M059J (cell line): ENCODE results near the gene TOP3A. TPM values are rescaled to one million over a fixed set of nuclear protein-coding genes. Genes with fewer than 3 reads are reported as not detected.

ENCODE experiments used
- DNase-seq: peaks from one replicate; pipeline ENCODE4 v3.0.0-alpha.2; 2012; ENCODE audit warnings: low read depth
- total RNA-seq: library from RNA; depleted of rRNA; stranded (reverse); fragments of >200 nt; shearing (Covaris generic); gene quantifications from 2 replicates; pipeline ENCODE4 v1.2.3, GENCODE V29; 2014

Gene TOP3A
- total RNA-seq, 1 experiment from 2014 or later, result 49.2 TPM

DNA sequence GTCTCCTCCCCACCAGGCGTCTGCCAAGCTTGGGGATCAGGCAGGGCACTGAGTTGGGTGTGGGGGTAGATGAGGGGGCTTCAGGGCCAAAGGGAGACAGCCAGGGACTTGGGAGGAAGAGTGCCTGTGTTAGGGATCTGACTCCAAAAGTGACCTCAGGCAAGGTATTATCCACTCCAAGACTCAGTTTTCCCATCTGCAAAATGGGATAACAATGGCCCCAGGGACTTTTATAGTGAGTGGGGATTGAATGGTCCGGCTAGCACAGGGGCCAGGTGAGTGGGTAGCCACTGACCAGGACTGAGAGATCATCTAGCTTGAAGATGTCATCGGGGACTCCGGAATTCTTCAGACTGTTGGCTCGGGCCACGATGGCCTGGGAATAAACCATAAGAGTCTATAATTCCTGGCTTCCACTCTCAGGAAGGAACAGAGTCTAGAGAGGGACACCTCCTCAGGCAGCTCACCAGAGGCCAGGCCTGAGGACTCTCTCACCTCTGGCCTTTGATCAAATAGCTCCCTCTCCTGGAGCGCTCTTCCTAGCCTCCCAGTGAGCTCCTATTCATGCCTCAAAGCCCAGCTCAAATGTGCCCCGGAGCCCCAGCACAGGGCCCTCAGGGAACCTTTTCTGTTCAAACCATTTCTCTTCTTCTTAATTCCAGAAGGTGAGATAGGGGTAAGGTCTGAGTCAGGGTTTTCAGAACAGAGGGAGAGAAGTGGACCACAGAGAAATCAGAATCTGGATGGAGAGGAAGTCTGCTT, 59.7 kb downstream of the TOP3A start:
- no peak for DNase-seq

DNA sequence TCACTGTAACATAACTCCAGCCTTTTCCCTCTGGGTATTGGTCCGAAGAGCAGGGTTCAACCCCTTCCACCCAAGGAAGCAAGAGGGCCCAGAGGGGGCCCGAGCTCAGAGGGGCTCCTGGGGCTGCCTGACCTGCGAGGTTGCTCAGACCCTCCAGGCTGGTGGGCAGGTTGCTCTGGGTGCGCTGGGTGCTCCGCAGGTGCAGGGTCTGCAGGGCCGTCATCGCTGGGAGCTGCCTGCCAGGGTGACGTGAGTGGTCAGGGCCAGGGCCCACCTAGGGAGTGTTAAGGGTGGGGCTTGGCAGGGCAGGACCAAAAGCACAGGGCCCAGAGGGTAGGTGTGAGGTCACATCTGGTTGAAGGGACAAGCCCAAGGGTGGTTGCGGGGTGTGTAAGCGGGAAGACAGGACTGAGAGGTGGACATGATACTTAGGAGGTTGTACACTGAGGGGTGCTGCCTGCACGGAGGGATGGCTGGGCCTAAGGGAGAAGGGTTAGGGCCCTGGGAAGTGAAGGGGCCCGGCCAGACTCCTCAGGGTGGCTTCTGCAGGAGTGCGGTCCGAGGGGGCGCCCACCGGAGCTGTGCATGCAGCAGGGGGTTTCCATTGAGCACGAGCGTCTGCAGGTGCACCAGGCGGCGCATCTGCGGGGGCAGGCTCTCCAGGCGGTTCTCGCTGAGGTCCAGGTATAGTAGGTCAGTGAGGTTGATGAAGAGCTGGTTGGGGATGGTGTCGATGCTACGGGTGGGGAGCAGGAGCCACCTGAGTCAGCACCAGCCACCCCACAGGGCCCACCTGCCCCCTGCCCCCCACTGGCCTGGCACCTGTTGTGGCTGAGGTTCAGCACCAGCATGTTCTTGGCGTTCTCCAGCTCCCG, 60.6 kb downstream of the TOP3A start:
- no peak for DNase-seq

DNA sequence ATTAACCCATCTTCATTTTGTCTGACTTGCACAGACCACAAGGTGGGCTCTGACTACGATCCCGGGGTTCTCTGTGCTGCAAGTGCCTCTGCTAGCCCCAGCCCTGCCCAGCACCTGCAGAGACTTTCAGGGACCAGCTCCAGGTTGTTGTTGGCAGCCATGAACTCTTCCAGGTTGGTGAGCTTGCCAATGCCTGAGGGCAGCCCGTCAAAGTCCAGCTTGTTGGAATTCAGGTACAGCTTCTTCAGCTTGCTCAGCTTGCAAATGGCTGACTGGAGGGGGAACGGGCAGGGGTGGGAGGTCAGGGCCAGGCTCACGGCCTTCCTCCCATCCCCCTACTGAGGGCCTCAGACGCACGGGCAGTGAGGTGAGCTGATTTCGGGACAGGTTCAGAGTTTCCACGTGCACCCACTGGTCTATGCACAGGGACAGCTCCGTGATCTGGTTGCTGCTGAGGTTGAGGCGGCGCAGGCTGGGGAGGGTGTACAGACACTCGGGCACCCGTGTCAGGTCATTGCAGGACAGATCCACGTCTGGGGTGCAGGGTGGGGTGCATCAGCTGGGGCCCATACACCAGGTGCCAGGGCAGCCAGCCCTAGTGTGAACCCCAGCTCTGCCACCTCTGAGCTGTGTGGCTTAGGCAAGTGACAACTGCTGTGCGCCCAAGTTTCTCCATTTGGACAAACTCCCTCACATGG, 61.5 kb downstream of the TOP3A start:
- no peak for DNase-seq

DNA sequence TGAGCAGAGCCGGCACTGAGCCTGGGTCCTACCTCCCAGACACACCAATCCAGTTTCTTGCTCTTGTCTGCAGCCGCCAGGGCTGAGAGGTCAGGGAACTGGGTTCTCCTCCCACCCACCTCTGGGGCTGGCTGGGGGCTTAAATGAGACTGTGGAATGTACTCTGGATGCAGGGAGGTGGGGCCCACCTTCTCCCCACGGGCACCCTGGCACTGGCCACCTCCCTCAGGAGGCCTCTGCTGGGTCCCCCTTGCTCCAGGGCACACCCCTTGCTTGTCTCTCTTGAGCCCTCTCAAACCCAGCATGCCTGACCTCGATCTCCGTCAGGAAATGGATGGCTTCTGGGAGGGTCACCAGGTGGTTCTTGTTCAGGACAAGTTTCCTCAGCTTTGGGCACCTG, 62.6 kb downstream of the TOP3A start:
- no peak for DNase-seq

DNA sequence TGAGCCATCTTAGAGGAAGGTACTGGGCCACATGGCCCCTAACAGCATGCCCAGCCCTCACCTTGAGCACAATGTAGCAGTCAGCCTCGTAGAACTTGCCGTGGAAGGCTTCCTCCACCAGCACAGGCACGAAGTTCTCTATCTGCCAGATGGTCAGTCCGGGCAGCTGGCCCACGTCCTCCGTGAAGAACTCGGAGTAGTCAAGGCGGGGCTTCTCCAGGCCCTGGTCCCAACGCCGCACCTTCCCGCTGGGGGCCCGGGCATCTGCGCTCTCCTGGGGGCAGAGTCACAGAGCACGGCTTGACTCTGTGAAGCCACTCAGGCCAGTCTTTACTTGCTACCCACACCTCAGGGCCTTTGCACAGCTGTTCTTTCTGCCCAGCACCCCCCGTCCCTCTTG, 63.6 kb downstream of the TOP3A start:
- no peak for DNase-seq

DNA sequence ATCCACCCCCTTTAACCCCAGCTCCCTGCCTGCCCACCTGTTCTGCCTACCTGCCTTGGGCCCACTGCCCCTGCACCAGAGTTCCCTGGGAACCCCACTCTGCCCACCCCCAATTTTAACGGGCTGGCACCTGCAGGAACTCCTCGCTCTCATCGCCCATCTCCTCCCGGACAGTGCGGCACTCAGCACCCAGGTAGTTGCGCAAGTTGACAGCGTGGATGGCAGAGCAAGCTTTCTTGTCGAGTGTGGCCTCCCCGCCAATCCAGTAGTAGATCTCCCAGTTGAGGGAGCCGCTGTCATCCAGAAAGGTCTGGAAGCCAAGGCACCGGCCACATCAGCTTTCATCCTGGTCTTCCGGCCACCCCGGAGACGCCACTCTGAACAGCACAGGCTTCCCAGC, 64.1 kb downstream of the TOP3A start:
- no peak for DNase-seq

DNA sequence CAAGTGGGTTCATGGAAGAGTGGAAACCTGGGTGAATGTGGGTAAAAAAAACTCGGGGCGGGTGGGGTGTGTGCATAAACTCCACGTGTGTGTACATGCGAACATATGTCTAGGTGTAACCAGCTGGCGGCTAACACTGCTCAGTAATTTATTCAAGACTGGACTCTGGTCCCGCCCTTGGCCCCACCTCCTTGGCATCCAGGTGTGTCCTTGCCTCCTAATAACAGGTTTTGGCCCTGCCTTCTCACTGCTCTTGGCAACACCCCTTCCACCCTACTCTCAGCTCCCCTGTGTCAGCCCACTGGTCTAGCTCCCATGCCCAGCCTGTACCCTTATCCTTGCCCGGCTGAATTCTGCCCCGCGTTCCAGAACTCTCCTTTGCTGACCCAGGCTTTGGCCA, 64.5 kb downstream of the TOP3A start:
- no peak for DNase-seq

DNA sequence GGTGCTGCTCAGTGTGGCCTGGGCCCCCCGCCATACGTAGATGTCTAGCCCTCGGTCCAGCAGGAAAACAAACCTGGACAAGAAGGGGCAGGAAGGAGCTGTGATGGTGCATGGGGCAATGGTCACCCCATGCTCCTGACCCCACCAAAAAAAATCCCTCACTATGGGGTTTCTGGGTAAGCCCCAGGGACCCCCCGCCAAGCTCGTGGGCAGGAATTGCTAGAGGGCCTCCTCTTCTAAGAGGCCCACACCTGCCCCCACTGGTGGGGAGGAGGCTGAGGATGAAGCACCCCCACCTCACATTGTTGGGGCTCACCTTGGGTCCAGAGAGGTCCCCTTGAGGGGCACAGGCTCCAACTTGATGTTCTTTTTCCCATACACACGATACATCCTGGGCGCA, 66.0 kb downstream of the TOP3A start:
- no peak for DNase-seq

DNA sequence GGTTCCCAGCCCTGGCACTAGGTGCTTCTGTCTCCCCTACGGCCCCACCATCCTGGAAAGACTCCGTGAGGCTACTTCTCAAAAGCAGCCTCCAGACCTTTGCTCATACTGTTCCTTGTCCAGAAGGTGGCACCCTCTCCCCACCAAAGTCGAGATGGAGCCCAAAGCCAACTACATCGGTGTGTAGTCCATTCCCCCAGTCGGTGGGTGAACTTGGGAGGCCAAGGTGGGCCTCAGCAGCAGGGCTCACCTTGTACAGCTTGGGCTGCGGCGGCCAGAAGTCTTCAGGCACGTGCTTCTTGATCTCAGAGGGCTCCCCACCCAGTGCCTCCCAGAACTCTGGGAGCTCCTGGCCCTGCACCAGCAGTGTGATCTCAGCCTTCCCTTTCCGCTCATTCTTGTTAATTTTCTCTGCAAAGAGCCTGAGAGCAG, 66.5 kb downstream of the TOP3A start:
- peak; percentile 64 for DNase-seq

DNA sequence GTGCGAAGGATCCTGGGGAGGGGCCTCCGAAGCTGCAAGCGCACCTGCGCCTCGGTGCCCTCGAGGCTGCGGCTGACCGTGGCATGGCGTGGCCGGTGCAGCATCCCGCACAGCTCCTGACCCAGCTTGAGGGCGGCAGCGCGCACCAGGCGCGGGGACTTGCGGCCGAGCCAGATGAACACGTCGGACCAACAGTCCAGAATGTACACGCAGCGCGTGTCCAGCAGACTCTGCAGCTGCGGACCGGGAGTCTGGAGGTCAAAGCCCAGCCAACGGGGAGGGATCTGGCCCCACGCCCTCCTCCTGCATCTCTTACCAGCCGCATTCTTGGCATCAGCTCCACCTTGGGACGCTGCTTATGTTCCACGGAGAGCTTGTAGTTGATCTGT, 67.2 kb downstream of the TOP3A start:
- no peak for DNase-seq

DNA sequence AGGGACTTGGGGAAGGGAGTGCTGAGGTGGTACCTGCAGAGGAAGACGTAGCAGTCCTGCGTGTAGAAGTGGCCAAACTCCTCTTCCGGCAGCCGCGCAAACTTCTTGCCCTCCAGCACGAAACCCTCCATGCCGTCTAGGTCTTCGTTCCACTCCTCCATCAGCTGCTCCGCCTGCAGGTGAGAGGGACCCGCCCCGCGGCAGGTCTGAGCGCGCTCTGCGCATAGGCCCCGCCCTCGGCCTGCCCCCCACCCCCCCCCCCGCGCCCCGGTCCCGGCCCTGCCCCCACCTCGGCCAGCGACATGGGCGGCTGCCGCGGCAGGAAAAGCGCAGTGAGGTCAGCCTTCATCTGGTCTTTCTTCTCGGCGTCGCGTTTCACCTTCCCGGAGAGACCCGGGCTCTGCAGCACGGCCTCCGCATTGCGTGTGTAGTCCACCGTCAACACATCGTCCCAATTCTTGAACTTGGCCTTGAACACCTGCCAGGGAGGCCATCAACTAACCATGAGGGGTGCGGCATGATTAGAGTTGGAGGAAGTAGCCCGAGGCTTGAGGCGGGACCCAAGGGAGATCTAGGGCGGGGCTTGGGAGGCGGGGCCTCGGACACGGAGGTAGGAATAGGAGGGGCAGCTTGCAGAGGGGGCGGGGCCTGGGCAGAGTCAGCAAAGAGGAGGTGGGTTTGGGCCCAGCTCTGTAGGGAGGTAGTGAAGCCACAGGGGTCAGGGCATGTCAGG, 67.7 kb downstream of the TOP3A start:
- DNase-seq, result no peak

DNA sequence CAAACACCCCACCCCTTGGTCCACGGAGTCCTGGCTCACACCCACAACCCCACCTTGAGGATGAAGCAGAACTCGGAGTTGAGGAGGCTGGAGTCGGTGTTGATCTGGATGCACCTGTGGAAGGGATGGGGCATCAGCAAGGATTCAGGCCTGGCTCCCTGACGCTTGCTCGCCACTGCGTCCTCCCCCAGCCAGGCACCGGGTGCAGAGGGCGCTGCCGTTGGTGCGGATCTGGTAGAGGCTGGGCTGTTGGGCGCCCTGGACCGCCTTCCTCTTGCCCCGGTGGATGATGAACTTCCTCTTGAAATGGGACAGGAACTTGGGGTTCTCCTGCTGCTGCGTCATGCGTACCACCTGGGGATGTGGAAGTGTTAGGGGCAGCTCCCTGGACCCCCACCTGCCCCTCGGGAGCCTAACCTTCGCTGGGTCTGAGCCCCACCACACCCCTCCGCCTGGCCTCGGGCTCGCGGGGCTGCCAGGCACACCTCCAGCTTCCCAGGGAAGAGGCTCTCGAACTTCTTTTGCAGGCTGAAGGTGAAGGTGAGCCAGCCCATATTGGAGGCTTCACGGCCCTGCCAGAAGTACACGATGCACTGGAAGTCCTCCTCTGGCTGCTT, 68.6 kb downstream of the TOP3A start:
- DNase-seq, result no peak

DNA sequence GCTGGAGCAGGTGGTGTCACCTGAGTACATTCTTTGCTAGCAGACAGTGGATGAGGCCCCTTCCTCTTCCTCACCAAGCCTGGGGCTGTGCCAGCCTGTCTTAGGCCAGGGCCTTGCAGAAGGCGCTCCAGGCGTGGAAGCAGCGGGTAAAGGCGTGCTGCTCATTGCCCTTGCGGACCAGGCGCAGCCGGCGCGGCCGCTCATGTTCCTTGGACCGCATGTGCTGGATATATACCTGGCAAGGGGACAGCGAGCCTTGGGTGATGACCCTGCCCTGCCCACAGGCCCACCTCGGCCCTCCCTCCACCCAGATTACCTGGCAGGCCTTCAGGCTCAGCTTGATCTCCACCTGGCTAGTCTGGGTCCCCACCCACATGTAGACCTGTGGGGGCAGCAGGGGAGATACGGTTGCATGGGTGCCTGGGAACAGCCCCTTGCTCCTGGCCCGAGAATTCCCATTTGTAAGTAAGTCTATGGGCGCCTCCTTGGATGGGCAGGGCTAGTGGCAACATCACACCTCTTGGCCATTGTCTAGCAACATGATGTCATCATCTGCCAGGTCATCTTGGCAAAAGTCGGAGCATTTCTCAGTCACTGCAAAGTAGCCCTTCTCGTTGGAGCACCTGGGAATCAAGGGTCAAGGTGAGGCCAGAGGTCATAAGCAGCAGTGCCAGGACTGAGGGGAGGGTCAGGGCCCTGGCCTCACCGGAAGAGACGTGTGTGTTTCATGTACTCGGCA, 69.6 kb downstream of the TOP3A start:
- DNase-seq, result no peak

DNA sequence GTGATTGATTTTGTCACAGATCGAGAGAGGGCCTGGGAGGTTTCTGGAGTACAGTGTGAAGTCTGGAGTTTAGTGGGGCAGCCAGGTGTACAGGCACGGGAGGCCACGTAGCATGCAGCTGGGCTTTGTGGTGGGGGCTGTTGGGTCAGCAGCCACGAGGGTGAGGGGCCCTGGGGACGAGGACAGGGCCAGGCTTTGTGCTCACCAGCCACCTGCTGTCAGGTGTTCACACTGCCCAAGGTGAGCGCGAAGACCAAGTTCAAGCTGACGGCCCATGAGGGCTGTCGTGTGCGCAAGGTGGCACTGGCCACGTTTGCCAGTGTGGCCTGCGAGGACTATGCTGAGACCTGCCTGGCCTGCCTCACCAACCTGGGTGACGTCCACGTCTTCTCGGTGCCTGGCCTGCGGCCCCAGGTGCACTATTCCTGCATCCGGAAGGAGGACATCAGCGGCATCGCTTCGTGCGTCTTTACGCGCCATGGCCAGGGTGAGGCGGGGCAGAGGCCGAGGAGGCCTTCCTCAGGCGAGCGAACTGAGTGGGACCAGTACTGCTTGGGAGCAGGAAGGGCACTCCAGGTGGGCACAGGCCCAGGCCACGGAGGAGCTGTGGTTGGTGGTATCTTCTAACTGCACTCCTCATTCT, 73.4 kb downstream of the TOP3A start:
- no peak for DNase-seq

DNA sequence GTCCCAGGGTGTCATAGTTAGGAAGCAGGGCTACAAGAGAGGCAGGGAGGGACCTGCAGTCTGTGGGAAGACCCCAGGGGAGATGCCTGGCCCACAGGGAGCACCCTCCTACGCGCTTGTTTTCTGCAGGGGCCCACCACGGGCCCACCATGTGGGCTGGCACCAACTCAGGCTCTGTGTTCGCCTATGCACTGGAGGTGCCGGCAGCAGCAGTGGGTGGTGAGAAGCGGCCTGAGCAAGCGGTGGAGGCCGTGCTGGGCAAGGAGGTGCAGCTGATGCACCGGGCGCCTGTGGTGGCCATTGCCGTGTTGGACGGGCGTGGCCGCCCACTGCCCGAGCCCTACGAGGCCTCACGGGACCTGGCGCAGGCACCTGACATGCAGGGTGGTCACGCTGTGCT, 74.3 kb downstream of the TOP3A start:
- DNase-seq, result no peak

DNA sequence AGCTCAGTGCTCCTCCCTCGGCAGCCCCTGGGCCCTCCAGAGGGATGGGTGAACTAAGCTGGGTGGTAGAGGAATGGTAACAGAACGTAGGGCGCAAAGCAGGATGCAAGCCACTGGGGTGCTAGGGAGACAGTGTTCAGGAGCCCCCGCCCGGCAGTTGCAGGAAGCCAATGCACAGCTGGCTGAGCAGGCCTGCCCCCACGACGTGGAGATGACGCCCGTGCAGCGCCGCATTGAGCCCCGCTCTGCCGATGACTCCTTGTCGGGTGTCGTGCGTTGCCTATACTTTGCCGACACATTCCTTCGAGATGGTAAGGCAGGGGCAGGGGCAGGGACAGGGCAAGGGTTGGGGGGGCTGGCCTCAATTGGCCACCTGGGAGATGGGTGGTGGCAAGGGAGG, 76.5 kb downstream of the TOP3A start:
- no peak for DNase-seq

DNA sequence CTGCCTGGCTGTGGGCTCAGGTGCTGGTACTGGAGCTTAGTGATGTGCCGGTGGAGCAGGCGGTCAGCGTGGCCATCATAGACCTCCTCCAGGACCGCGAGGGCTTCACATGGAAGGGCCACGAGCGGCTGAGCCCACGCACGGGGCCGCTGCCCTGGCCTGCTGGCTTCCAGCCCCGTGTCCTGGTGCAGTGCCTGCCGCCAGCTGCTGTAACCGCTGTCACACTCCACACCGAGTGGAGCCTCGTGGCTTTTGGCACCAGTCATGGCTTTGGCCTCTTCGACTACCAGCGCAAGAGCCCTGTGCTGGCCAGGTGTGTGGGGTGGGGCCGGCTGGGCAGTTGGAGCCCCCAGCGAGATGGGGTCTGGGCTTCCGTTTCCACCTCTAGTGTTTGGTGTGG, 77.3 kb downstream of the TOP3A start:
- DNase-seq, result no peak

DNA sequence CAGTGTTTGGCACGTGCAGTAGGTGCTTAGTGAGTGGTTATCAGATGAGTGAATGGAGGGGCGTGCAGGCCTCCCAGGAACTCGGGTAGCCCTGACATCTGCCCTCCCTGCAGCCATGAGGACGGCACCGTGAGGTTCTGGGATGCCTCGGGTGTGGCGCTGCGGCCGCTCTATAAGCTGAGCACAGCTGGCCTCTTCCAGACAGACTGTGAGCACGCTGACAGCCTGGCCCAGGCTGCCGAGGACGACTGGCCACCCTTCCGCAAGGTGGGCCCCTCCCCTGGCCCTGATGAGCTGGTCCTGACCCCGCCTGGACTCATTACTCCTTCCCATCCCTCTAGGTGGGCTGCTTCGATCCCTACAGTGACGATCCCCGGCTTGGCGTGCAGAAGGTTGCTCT, 78.3 kb downstream of the TOP3A start:
- no peak for DNase-seq

DNA sequence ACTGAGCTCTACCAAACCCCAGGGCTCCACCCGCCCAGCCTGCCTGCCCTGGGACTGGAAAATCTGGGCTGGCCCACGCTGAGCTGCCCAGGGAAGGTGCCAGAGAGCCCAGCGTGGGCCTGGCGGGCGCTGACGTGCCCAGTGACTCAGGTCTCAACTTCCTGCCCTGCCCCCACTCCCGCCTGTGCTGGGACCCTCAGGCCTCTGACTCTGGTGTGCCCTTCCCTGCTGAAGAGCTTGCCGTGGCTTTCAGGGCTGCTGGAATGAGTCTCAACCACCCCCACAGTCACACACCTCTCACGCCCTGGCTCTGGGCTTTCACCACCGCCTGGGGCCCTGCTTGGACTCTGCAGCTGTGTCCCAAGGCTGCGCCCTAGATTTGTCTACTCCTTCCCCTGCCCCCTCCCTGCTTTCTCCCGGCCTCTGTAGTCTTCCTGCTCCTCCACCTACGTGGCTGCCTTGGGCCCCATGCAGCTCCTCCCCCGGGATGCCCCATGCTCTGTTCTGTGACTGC, 79.0 kb downstream of the TOP3A start:
- DNase-seq, result peak; percentile 85

DNA sequence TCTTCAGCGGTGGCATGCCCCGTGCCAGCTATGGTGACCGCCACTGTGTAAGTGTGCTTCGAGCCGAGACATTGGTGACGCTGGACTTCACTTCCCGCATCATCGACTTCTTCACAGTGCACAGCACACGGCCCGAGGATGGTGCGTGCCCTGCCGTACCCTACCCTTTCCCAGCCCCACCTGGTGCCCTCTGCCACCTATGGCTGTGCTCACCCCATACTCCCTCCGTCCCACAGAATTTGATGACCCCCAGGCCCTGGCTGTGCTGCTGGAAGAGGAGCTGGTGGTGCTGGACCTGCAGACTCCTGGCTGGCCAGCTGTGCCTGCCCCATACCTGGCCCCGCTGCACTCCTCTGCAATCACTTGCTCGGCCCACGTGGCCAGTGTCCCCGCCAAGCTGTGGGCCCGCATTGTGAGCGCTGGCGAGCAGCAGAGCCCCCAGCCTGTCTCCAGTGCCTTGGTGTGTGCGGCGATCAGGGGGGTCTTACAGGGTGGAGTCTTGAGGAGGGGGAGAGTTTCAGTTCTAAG, 79.9 kb downstream of the TOP3A start:
- DNase-seq, result no peak
